Psoas muscle (tissue), 8 donors: ENCODE results near the gene SLC9A7. TPM values are rescaled to one million over a fixed set of nuclear protein-coding genes. Genes with fewer than 3 reads are reported as not detected.

Experiments used
- ATAC-seq, 4 donors: fragments of 200-7000 bp; cut with Tn5 transposase; one replicate each; pipeline ENCODE4 v1.9.1; 2020; ENCODE audit warnings: moderate library complexity in 3 of 4, mild to moderate bottlenecking in 2 of 4
- DNase-seq, 2 donors: peaks; one replicate each; pipeline ENCODE4 v3.0.0-alpha.2; 2020
- H3K27ac ChIP-seq: fragments of 200-600 bp; one replicate; pipeline ENCODE4 v1.8.0; 2022
- H3K27me3 ChIP-seq, 3 donors: fragments of 200-600 bp in 1 of 3; one replicate each; pipeline versions ENCODE4 v1.6.1 to v1.8.0; 2013 to 2022; ENCODE audit warnings: low read length in 2 of 3, mild to moderate bottlenecking in 2 of 3, moderate library complexity in 1 of 3; ENCODE audit not compliant: insufficient read depth in 3 of 3
- H3K36me3 ChIP-seq, 2 donors: fragments of 200-600 bp in 1 of 2; one replicate each; pipeline versions ENCODE4 v1.6.1 to v1.8.0; 2013 to 2022; ENCODE audit warnings: low read depth in 1 of 2, mild to moderate bottlenecking in 1 of 2, moderate library complexity in 1 of 2; ENCODE audit not compliant: insufficient read depth in 1 of 2
- H3K4me1 ChIP-seq: fragments of 200-600 bp; one replicate; pipeline ENCODE4 v1.8.0; 2022
- H3K4me3 ChIP-seq: fragments of 200-600 bp; one replicate; pipeline ENCODE4 v1.8.0; 2022; ENCODE audit warnings: mild to moderate bottlenecking
- H3K9me3 ChIP-seq: fragments of 200-600 bp; one replicate; pipeline ENCODE4 v1.8.0; 2022
- WGBS, 3 donors: extraction: QIAGEN DNeasy Blood & Tissue Kit; methylation state at CpG; one replicate each; pipeline versions ENCODE4 v1.1.6 to v1.1.7; 2013; 5-methylcytosine and 5-hydroxymethylcytosine counted together
- intact Hi-C, 2 donors: fragments of 100-400 bp; cut with DNase I; formaldehyde crosslinking; loops; one replicate each; pipeline versions ENCODE4 v1.11.0 to v1.14.2; 2022
- polyA plus RNA-seq, 3 donors: library from polyadenylated mRNA; stranded (reverse); fragments of 200-250 nt; gene quantifications; one replicate each; pipeline ENCODE4 v1.2.3, GENCODE V29; 2013
- total RNA-seq, 4 donors: library from RNA; stranded (reverse); fragmentation: NEBNext Ultra II Directional in 2 of 4; extraction: Animal tissue kit (Norgen Biotek cat#: 25700) in 2 of 4; gene quantifications; one replicate each; pipeline versions ENCODE4 v1.2.1 to v1.2.4, GENCODE V29; 2021 to 2023
- TF ChIP-seq, protein P1 (sequence below): fragments of 200-600 bp; IDR thresholded peaks from one replicate; pipeline ENCODE4 v1.8.0; 2022; ENCODE audit warnings: antibody characterized with exemption
- donor health status: healthy with polysubstance abuse.
- donor health status: DM: no; HTN: no; CAD: no; lungs with moderate emphysema.
- donor health status: Bipolar disorder and iron deficiency.
- donor health status: healthy.
- donor health status: DM: yes; HTN: yes; CAD: no.
- donor health status: DM: no; HTN: no; CAD: no.
- donor health status: DM: no; HTN: no; CAD: no.
- donor health status: DM: yes; HTN: yes; CAD: no.

The SLC9A7 gene
- total and polyA plus RNA-seq, 7 donors: 1.5 to 14.0 (median 8.2) TPM

- no peak overlapping the region for H3K27ac ChIP-seq
- no peaks in the 10 kb centered on the region for H3K36me3 ChIP-seq
- H3K27me3 ChIP-seq: no peaks in the 10 kb centered on the region
- no peaks in the 10 kb centered on the region for H3K4me1 ChIP-seq
- DNase-seq (no peak), ATAC-seq (no peak)
- no peak overlapping the region for H3K4me3 ChIP-seq
- intact Hi-C loops: no loop called here
- TF ChIP-seq, protein P1, sequence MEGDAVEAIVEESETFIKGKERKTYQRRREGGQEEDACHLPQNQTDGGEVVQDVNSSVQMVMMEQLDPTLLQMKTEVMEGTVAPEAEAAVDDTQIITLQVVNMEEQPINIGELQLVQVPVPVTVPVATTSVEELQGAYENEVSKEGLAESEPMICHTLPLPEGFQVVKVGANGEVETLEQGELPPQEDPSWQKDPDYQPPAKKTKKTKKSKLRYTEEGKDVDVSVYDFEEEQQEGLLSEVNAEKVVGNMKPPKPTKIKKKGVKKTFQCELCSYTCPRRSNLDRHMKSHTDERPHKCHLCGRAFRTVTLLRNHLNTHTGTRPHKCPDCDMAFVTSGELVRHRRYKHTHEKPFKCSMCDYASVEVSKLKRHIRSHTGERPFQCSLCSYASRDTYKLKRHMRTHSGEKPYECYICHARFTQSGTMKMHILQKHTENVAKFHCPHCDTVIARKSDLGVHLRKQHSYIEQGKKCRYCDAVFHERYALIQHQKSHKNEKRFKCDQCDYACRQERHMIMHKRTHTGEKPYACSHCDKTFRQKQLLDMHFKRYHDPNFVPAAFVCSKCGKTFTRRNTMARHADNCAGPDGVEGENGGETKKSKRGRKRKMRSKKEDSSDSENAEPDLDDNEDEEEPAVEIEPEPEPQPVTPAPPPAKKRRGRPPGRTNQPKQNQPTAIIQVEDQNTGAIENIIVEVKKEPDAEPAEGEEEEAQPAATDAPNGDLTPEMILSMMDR: no peak
- peaks cover 11% of the 10 kb centered on the region for H3K9me3 ChIP-seq
- 53 to 67% (median 65%) methylated on average over 3 of the region's 3 CpGs for WGBS, 3 donors
These were observed 14.9 kb downstream of the SLC9A7 start for GRCh38 chrX:46744009-46744408.

DNA sequence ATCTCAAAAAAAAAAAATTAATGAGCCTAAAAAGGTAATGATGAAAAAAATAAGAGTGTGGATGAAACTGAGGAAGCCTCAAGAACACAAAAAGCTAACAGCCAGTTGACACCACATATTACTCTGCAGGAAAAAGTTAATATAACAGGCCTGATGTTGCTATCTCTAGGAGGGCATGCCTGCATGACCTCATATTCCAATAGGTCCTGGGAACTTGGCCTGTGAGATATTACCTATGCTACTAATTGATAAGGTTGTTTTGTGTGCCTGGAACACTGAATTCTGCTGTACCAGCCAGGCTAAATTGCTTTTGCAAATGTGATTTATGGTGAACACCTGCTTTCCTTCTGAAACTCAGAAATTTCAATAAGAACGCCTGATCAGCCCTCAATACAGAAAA lies 15.9 kb downstream of the SLC9A7 start:
- intact Hi-C loops: no loop called here
- DNase-seq: no peak
- Histone ChIP-seq H3K4me3 (no peak overlapping the region), H3K4me1 (no peaks in the 10 kb centered on the region), H3K36me3 (no peaks in the 10 kb centered on the region), H3K27ac (no peak overlapping the region), H3K9me3 (peaks cover 11% of the 10 kb centered on the region), H3K27me3 (no peaks in the 10 kb centered on the region)
- 38 to 47% (median 42%) methylated on average over 1 of the region's 1 CpG for WGBS, 3 donors
- TF ChIP-seq, protein P1: no peak
- no peak for ATAC-seq

DNA sequence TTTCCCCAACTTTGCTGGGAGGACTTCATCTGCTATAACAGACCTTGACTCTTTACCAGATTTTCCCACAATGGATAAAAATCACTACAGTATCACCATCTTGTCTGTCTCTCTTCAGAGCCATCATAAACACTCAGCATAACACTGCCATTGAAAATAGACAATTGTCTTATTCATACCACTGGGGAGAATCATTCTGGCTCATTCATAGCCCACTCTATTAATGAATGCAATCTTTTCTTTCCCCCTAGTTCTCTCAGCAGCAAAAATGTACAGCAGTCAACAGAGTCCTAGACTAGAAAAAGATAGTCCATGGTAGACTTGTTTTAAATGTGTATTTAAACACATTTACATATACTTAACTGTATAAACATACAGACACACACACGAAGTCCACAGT lies 19.2 kb downstream of the SLC9A7 start:
- intact Hi-C loops: no loop called here
- TF ChIP-seq, protein P1: no peak
- H3K4me1 ChIP-seq: no peaks in the 10 kb centered on the region
- H3K36me3 ChIP-seq: no peaks in the 10 kb centered on the region
- no peak overlapping the region for H3K4me3 ChIP-seq
- 23 to 78% (median 41%) methylated on average over 1 of the region's 1 CpG for WGBS, 3 donors
- ATAC-seq: no peak
- no peaks in the 10 kb centered on the region for H3K27me3 ChIP-seq
- no peak for DNase-seq
- peaks cover 33% of the 10 kb centered on the region for H3K9me3 ChIP-seq
- no peak overlapping the region for H3K27ac ChIP-seq

DNA sequence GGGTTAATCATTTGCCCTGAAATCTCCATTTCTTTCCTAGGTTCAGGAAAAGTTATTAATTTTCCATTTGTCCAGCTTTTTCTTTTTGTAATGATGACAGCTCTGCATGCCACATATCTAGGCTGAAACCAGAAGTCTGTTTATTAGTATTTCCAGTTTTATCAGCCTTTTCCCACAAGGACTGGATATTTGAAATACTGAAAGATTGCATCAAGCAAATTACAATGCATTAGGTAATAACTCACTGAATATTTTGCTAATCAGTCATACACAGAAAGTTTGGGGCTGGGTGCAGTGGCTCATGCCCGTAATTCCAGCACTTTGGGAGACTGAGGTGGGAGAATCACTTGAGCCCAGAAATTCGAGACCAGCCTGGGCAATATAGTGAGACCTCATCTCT lies 21.5 kb downstream of the SLC9A7 start:
- H3K9me3 ChIP-seq: peaks cover 35% of the 10 kb centered on the region
- no peak overlapping the region for H3K4me3 ChIP-seq
- no peaks in the 10 kb centered on the region for H3K4me1 ChIP-seq
- WGBS, 3 donors: 29 to 43% (median 31%) methylated on average over 2 of the region's 2 CpGs
- TF ChIP-seq, protein P1: no peak
- no peak overlapping the region for H3K27ac ChIP-seq
- intact Hi-C loops: no loop called here
- H3K36me3 ChIP-seq: no peaks in the 10 kb centered on the region
- H3K27me3 ChIP-seq: no peaks in the 10 kb centered on the region
- DNase-seq (no peak), ATAC-seq (no peak)

- Histone ChIP-seq H3K36me3 (no peaks in the 10 kb centered on the region), H3K27me3 (no peaks in the 10 kb centered on the region), H3K9me3 (peaks cover 35% of the 10 kb centered on the region), H3K27ac (no peak overlapping the region), H3K4me1 (no peaks in the 10 kb centered on the region), H3K4me3 (no peak overlapping the region)
- TF ChIP-seq, protein P1: no peak
- DNase-seq (no peak), ATAC-seq (no peak)
- intact Hi-C loops: no loop called here
These were observed 21.9 kb downstream of the SLC9A7 start for GRCh38 chrX:46737041-46737440.
